OCI-LY3 (cell line): ENCODE results near the gene MFAP3.

Experiments used
- CTCF ChIP-seq: fragments of 200-600, 300-600 bp; sonication (generic); IDR thresholded peaks from 2 replicates; pipeline ENCODE4 v1.5.1; 2014; ENCODE audit warnings: antibody characterized with exemption, low read length, low read depth
- EZH2phosphoT487 ChIP-seq: fragments of 200-600 bp; shearing (Covaris generic); IDR thresholded peaks from 2 replicates; pipeline ENCODE4 v1.6.1; 2018; ENCODE audit warnings: antibody characterized with exemption, mixed run types, low read depth

- TF ChIP-seq CTCF (no peak), EZH2phosphoT487 (no peak)
These were observed 19.6 kb downstream of the MFAP3 start for GRCh38 chr5:154058055-154059038.
